T-helper 1 cell treated with Interleukin-12 subunit alpha and Interleukin-12 subunit beta and Interleukin-4 antibody, amounts not matched to agents 30 μg/mL and 1 μg/mL, for 36 hours (primary cell): Measurements from ENCODE around the gene UNC93B1.

Experiments used
- H3K27ac Mint-ChIP-seq: one replicate; pipeline ENCODE4 v1.8.0; 2021; ENCODE audit warnings: mild to moderate bottlenecking, mixed read lengths
- H3K27me3 Mint-ChIP-seq: one replicate; pipeline ENCODE4 v1.8.0; 2021; ENCODE audit warnings: low read depth, mixed read lengths
- H3K36me3 Mint-ChIP-seq: one replicate; pipeline ENCODE4 v1.8.0; 2021; ENCODE audit warnings: low read depth, mixed read lengths
- H3K4me1 Mint-ChIP-seq: one replicate; pipeline ENCODE4 v1.8.0; 2021; ENCODE audit warnings: low read depth, mixed read lengths
- H3K4me3 Mint-ChIP-seq: one replicate; pipeline ENCODE4 v1.8.0; 2021; ENCODE audit warnings: mild to moderate bottlenecking, moderate library complexity, mixed read lengths
- H3K9me3 Mint-ChIP-seq: one replicate; pipeline ENCODE4 v1.8.0; 2021; ENCODE audit warnings: mixed read lengths

Gene UNC93B1

DNA sequence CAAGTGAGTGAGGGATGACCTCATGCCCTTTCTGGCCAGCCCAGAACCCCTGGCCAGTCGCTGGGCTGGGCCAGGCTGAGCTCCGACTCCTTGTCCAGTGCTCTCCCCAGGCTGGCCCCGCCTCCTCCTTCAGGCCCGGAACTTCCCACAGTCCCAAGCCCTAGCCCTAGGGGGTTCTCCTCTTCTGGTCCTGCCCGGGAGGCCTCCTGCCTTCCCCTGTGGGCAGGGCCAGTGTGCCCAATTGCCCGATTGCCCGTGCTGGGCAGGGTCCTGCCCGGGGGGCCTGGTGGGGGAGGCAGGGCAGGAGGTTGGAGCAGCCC is 39.1 kb upstream of the UNC93B1 start:
- no peak overlapping the region for H3K4me3 Mint-ChIP-seq
- no peak overlapping the region for H3K27ac Mint-ChIP-seq
- peaks cover 2% of the 10 kb centered on the region for H3K36me3 Mint-ChIP-seq
- no peaks in the 10 kb centered on the region for H3K27me3 Mint-ChIP-seq
- no peaks in the 10 kb centered on the region for H3K9me3 Mint-ChIP-seq
- peaks cover 10% of the 10 kb centered on the region for H3K4me1 Mint-ChIP-seq

DNA sequence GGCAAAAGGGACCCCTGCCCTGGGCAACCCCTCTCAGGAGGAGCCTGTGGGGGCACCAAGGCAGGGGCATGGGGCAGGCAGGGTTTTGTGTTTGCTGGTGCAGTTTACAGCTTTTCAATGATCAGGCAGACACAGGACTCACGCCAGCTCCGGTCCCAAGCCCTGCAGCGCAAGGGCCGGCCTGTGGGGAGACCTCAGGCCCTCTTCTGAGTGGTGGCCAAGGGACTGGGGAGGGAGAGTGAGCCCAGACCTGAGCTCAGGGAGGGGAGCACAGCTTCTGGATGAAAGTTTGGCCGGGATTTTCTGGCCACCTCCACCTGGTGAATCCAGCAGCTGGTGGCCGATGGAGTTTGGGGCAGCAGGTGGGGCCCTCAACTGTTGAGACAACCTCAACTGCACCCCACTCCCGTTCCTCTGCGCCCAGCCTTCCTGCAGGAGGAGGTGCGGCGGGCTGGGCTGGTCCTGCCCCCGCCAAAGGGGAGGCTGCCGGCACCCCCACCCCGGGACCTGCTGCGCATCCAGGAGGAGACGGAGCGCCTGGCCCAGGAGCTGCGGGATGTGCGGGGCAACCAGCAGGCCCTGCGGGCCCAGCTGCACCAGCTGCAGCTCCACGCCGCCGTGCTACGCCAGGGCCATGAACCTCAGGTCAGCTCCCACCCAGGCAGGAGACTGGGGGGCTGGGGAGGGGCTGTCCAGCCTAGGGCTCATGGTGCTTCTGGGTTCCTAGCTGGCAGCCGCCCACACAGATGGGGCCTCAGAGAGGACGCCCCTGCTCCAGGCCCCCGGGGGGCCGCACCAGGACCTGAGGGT is 38.5 kb upstream of the UNC93B1 start:
- peaks cover 2% of the 10 kb centered on the region for H3K36me3 Mint-ChIP-seq
- H3K4me3 Mint-ChIP-seq = no peak overlapping the region
- H3K4me1 Mint-ChIP-seq = peaks cover 11% of the 10 kb centered on the region
- no peaks in the 10 kb centered on the region for H3K9me3 Mint-ChIP-seq
- no peak overlapping the region for H3K27ac Mint-ChIP-seq
- H3K27me3 Mint-ChIP-seq = no peaks in the 10 kb centered on the region

DNA sequence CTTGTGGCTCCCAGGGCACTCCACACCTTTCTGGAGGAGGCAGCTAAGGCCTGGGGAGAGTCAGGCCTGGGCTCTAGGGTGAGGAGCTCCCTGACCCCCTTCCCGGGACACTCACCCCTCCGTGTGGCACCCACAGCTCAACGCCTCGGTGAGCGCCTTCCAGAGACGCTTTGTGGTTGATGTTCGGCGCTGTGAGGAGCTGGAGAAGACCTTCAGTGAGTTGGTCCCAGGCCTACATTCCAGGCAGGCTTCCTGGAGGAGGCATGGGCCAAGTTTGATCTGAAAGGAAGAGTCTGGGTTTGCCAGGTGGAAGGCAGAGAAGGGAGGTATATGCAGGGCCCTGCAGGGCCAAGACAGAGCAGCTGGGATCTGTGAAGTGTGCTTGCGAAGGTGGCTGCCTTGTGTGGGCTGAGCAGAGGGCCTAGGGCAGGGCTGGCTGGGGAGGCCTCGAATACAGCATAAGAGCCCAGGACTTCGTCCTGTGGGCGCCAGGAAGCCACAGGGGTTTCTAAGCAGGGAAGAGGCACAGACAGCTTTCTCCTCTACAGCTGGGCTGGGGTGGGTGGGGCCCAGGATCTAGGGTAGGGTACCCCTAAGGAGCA is 37.8 kb upstream of the UNC93B1 start:
- H3K9me3 Mint-ChIP-seq = no peaks in the 10 kb centered on the region
- H3K27me3 Mint-ChIP-seq = no peaks in the 10 kb centered on the region
- peak overlapping the region; percentile 41 for H3K27ac Mint-ChIP-seq
- H3K4me3 Mint-ChIP-seq = peak overlapping the region; percentile 34
- H3K4me1 Mint-ChIP-seq = peaks cover 18% of the 10 kb centered on the region
- H3K36me3 Mint-ChIP-seq = peaks cover 4% of the 10 kb centered on the region

DNA sequence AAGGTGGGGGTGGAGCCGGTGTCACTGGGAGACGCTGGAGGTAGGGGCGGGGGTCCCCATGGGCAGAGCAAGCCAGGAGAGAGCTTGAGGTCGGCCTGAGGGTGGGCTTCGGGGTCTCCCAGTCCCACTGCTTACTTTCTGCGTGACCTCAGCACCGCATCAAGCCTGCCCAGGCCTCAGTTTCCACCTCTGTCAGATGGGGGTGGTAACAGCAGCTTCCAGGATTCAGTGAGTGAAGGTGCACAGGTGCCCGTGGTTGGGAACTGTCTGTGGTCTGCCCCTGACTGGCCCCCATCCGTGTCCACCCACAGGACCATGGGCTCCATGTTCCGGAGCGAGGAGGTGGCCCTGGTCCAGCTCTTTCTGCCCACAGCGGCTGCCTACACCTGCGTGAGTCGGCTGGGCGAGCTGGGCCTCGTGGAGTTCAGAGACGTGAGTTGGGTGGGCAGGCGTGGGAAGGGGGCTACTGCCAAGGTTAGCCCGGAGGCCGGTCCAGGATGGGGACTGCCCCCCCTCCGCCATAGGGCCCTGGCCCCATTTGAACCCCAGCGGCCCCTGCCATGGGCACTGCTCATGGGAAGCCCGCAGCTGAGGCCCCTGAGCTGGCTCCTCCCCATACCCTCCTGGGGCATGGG is 37.2 kb upstream of the UNC93B1 start:
- Mint-ChIP-seq H3K36me3 (peaks cover 4% of the 10 kb centered on the region), H3K4me1 (peaks cover 20% of the 10 kb centered on the region), H3K4me3 (peak overlapping the region; percentile 90), H3K27me3 (no peaks in the 10 kb centered on the region), H3K9me3 (no peaks in the 10 kb centered on the region), H3K27ac (peak overlapping the region; percentile 91)

DNA sequence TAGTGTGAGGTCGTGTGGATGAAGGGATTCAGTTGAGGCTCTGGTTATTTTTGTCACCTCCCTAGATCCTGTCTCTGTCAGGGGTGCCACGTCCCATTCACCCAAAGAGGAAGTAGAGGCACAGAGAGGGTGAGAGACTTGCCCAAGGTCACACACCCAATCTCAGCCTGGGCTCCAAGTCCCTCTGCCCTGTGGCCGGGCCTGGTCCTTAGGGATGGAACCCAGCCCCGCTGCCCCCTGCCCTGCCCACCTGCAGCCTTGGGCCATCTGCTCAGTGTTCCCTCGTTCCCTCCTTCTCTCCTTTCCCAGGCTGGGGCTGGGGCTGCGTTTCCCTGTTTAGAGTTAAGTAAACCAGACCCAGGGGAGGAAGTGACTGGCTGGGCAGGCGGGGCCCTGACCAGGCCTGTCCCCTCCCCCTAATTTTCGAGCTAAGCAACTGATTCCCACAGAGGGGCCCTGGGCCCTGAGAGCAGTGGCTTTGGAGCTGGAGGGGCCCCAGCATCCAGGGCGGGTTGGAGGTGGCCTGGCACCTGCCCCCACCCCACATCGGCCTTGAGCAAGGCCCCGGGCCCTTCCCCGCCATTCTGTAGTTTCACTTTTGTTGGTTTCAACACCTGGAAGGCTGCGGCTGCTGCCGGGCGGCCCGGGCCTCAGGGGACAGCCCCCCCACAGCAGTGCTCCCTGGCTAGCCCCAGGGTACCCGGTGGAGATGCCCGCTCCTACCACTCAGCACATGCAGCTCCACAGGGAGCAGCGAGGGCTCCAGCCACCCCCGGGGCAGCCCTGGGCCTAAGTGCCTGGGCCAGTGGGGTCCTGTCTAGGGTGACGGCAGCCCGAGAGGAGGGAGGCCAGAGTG is 36.4 kb upstream of the UNC93B1 start:
- Mint-ChIP-seq H3K36me3 (peaks cover 4% of the 10 kb centered on the region), H3K4me3 (peak overlapping the region; percentile 90), H3K27me3 (no peaks in the 10 kb centered on the region), H3K9me3 (no peaks in the 10 kb centered on the region), H3K27ac (peak overlapping the region; percentile 91), H3K4me1 (peaks cover 20% of the 10 kb centered on the region)

DNA sequence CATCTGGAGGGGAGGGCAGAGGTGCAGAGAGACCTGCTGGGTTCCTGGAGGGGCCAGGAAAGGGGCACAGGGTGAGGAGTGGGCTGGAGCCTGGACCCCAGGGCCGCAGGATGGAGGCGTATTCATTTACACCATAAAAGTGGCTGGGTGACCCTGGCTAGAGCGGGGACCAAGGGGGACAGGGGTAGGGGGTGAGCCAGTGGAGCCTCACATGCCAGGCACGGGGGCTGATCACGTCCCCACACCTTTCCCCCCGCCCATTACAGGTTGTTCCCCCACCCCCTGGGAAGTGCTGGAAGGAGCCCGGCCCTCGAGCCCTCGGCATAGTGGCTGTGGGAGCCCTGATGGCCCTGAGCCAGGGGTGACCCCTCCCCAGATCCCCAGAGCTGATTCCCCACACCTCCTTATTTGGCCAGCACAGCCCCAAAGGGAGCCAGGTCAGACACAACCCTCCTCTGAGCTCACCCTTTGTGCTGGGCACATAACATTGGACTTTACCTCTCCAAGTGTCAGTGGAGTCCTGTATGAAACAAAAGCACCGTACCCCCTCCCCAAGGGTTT is 35.7 kb upstream of the UNC93B1 start:
- peak overlapping the region; percentile 91 for H3K27ac Mint-ChIP-seq
- peaks cover 20% of the 10 kb centered on the region for H3K4me1 Mint-ChIP-seq
- peak overlapping the region; percentile 90 for H3K4me3 Mint-ChIP-seq
- H3K9me3 Mint-ChIP-seq = no peaks in the 10 kb centered on the region
- no peaks in the 10 kb centered on the region for H3K27me3 Mint-ChIP-seq
- peaks cover 4% of the 10 kb centered on the region for H3K36me3 Mint-ChIP-seq

DNA sequence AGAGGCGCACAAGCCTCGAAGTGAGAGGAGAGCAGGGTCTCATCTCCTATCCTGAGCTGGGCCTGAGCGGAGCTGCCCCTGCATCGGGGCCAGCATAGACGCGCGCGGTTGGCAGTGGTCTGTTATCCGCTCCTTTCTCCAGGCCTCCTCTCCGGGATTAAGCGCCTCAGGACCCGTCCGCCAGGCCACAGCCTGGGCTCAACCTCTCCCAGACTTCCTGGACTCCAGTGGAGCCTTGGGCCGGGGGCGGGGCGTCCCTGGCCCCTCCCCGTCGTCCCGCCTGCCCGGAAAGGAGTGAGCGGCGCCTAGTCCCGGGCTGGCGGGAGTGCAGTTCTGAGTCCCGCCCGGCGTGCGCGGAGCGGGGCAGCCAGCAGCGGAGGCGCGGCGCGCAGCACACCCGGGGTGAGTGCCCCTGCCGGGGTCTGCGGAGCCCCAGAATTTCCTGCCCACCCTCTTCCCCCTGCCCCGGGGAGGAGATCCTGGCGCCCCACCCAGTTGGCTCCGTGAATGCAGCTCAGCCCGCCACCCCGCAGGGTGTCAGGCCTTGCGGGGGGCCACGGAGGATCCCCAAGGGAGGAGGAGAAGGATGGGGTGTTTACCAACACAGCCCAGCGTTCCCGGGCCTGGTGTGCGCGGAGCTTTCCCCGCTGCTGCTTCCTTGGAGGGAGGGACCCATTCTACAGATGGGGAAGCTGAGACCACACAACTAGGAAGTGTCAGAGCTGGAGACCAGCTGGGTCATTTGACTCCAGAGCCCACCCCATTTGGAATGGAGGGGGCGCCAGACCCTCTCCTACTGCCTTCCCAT is 35.0 kb upstream of the UNC93B1 start, which contains the start of gene TCIRG1:
Gene TCIRG1 (plus strand): TSS at position 308 of the 808 bp plus-strand sequence. CDS start 2,247 bp downstream, outside the sequence.
- Mint-ChIP-seq H3K4me3 (peak within 1 kb of the TSS; percentile 90), H3K36me3 (peaks cover 5% of the 10 kb centered on the region), H3K4me1 (peaks cover 20% of the 10 kb centered on the region), H3K9me3 (no peaks in the 10 kb centered on the region), H3K27me3 (no peaks in the 10 kb centered on the region), H3K27ac (peak within 1 kb of the TSS; percentile 91)

DNA sequence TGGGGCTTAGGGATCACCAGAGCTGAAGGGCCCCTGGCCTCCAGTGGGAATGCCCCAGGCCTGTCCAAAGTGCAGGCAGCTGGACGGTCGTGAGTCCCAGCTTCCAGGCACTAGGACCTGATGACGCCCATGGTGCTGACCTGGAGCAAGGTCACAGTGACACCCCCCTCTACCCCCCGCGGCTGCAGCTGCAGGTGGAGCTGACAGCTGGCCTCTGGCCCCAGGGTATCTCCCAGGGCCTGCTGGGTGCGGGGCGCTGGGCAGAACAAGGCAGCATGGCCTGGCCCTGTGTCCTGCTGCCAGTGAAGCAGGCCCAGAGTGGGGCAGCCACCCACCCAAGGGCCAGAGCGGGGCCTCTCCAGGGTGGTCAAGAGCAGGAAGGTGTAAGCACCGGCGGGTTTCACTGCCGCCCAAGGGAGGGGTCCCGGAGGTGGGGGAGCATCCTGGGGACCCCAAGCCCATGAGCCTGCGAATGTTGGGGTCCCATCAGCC is 34.4 kb upstream of the UNC93B1 start:
- no peak overlapping the region for H3K27ac Mint-ChIP-seq
- H3K27me3 Mint-ChIP-seq = no peaks in the 10 kb centered on the region
- peaks cover 7% of the 10 kb centered on the region for H3K36me3 Mint-ChIP-seq
- no peaks in the 10 kb centered on the region for H3K9me3 Mint-ChIP-seq
- H3K4me1 Mint-ChIP-seq = peaks cover 20% of the 10 kb centered on the region
- peak overlapping the region; percentile 90 for H3K4me3 Mint-ChIP-seq

DNA sequence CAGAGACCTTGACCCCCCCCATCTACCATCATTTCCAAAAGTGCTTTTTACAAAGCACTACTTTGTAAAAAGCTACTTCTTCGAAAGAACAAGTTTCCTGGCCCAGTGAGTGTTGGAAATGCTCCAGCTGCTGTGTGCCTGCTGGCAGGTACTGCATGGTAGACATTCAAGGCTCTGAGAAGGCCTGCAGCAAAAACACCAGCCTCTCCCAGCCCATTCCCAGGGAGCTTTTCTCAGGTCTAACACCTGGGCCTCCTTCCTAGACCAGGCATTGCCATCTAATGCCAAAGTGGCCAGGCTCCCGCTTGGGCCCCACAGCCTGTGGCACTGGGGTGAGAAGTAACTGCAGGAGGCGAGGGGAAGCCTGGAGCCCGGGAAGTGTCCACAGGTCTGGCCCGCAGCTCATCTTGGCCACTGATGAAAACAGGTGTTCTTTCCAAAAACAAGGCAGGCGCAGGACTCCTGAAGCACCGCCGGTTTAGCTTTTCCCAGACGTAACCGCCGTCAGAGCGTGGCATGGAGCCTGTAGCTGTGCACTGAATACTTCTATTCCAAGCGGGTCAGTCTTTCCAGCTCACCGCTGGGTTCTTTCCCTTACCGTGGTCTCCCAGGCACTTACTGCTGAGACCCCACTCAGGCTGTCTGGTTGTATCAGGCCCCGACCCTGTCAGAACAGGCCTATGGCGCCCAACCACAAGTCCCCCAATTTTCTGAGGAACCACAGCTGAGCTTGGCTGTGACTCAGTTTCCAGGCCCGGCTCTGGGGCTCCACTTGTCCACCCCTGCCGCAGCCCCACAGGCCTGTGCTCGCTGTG is 33.7 kb upstream of the UNC93B1 start:
- Mint-ChIP-seq H3K27me3 (no peaks in the 10 kb centered on the region), H3K9me3 (no peaks in the 10 kb centered on the region), H3K4me1 (peaks cover 20% of the 10 kb centered on the region), H3K4me3 (peak overlapping the region; percentile 40), H3K36me3 (peaks cover 7% of the 10 kb centered on the region), H3K27ac (peak overlapping the region; percentile 72)

DNA sequence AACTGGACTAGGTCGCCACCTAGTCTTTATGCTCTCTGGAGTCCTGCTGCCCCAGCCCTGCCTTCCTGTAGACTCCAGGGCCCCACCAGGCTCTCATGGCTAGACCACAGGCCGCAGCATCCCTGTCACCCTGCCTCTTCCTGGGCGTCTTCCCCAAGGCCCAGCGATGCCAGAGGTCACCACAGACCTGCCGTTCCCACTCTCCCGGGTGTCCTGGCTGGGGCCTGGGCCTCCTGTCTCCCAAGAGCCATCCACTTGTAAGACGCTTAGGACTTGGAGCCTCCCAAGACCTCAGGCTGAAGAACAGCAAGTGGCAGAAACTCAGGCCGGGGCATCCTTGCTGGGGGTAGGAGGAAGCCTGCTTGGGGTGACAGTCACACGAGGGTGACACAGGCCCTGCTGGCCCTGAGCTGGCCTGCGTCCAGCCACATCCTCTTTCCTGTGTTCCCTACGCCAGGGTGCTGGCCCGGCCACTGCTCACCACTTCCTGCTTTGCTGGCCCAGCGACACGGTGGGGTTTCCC is 32.9 kb upstream of the UNC93B1 start:
- Mint-ChIP-seq H3K36me3 (peaks cover 7% of the 10 kb centered on the region), H3K4me1 (peaks cover 20% of the 10 kb centered on the region), H3K27me3 (no peaks in the 10 kb centered on the region), H3K4me3 (no peak overlapping the region), H3K9me3 (no peaks in the 10 kb centered on the region), H3K27ac (peak overlapping the region; percentile 72)

DNA sequence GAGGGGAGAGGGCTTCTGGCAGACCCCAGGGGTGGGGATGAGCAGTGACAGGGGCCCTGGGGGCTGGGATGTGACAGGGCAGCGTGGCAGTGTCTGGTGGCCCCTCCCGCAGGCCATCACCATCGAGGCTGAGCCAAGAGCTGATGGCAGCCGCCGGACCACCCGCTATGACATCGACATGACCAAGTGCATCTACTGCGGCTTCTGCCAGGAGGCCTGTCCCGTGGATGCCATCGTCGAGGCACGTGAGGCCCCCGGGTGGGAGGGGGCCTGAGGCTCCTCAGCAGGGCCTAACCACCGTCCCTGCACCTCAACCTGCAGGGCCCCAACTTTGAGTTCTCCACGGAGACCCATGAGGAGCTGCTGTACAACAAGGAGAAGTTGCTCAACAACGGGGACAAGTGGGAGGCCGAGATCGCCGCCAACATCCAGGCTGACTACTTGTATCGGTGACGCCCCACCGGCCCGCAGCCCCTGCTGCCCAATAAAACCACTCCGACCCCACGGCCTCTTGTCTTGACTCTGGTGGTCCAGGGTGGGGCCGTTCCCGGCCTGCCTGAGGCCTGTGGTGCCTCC is 32.3 kb upstream of the UNC93B1 start:
- H3K9me3 Mint-ChIP-seq = no peaks in the 10 kb centered on the region
- no peak overlapping the region for H3K4me3 Mint-ChIP-seq
- no peaks in the 10 kb centered on the region for H3K27me3 Mint-ChIP-seq
- no peak overlapping the region for H3K27ac Mint-ChIP-seq
- peaks cover 22% of the 10 kb centered on the region for H3K4me1 Mint-ChIP-seq
- H3K36me3 Mint-ChIP-seq = peaks cover 8% of the 10 kb centered on the region

DNA sequence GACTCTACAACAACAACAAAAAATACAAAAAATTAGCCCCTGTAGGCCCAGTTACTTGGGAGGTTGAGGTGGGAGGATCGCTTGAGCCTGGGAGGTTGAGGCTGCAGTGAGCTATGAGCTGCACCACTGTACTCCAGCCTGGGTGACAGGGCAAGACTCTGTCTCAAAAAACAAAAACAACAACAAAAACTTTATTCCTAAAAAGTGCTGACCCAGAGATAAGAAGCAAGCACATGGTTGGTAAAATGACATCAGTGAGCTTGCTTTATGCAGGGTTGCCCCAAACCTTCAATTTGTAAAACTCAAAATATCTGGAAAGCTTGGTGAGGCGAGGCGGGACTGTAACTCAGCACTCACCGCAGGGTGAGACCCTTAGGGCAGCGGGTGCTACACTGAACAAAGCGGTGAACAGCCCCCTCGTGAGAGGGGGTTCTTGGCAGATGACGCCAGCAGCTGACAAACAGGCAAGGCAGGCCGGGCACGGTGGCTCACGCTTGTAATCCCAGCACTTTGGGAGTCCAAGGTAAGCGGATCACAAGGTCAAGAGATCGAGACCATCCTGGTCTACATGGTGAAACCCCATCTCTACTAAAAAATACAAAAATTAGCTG is 31.5 kb upstream of the UNC93B1 start:
- Mint-ChIP-seq H3K9me3 (no peaks in the 10 kb centered on the region), H3K36me3 (peaks cover 8% of the 10 kb centered on the region), H3K4me3 (no peak overlapping the region), H3K4me1 (peaks cover 22% of the 10 kb centered on the region), H3K27me3 (no peaks in the 10 kb centered on the region), H3K27ac (no peak overlapping the region)
